T1000 (cell line): ENCODE measurements around the gene SFSWAP.
"Not testable (repeated sequence)": the region's sequence is repeated elsewhere in the genome, so short reads cannot be mapped to it uniquely, and the experiment has no call there.

Source experiments
- DNase-seq: peaks from one replicate; lab custom pipeline; 2025; ENCODE audit warnings: mixed read lengths; lab: John Stamatoyannopoulos, UW

SFSWAP gene

GRCh38 chr12:131759176-131759575 is 48.3 kb downstream of the SFSWAP start:
- no peak for DNase-seq

- DNase-seq, result no peak
Observed at GRCh38 chr12:131761638-131762037, 50.7 kb downstream of the SFSWAP start.

GRCh38 chr12:131764738-131765137 is 53.8 kb downstream of the SFSWAP start:
- no peak for DNase-seq

GRCh38 chr12:131765961-131766360 is 55.1 kb downstream of the SFSWAP start:
- no peak for DNase-seq

GRCh38 chr12:131766382-131767107 is 55.7 kb downstream of the SFSWAP start:
- no peak for DNase-seq

- no peak for DNase-seq
Observed at GRCh38 chr12:131770120-131770519, 59.2 kb downstream of the SFSWAP start.

GRCh38 chr12:131771965-131772364 is 61.1 kb downstream of the SFSWAP start:
- no peak for DNase-seq

GRCh38 chr12:131773582-131774221 is 62.8 kb downstream of the SFSWAP start:
- DNase-seq, result no peak

- no peak for DNase-seq
Observed at GRCh38 chr12:131774576-131775391, 63.9 kb downstream of the SFSWAP start.

- DNase-seq, result no peak
Observed at GRCh38 chr12:131775392-131776236, 64.7 kb downstream of the SFSWAP start.

- DNase-seq, result no peak
Observed at GRCh38 chr12:131776237-131776889, 65.5 kb downstream of the SFSWAP start.

- DNase-seq, result not testable (repeated sequence)
Observed at GRCh38 chr12:131777269-131777668, 66.4 kb downstream of the SFSWAP start.

GRCh38 chr12:131779027-131779426 is 68.1 kb downstream of the SFSWAP start:
- DNase-seq, result no peak

- no peak for DNase-seq
Observed at GRCh38 chr12:131782061-131782460, 71.2 kb downstream of the SFSWAP start.

- peak; percentile 16 for DNase-seq
Observed at GRCh38 chr12:131783915-131784541, 73.1 kb downstream of the SFSWAP start.

GRCh38 chr12:131784909-131785762 is 74.2 kb downstream of the SFSWAP start:
- peak; percentile 7 for DNase-seq

- no peak for DNase-seq
Observed at GRCh38 chr12:131785763-131786330, 75.0 kb downstream of the SFSWAP start.

- no peak for DNase-seq
Observed at GRCh38 chr12:131786331-131786730, 75.4 kb downstream of the SFSWAP start.

GRCh38 chr12:131787143-131787660 is 76.3 kb downstream of the SFSWAP start:
- no peak for DNase-seq
